CD14-positive monocyte (primary cell): Measurements from ENCODE around the gene OR2T34. TPM values are rescaled to one million over a fixed set of nuclear protein-coding genes. Genes with fewer than 3 reads are reported as not detected.
"Not testable (repeated sequence)": the region's sequence is repeated elsewhere in the genome, so short reads cannot be mapped to it uniquely, and the experiment has no call there.

Experiments
- DNase-seq, 3 donors: peaks; one replicate each; pipeline ENCODE4 v3.0.0-alpha.2; 2011 to 2022
- H2AFZ ChIP-seq: 2 replicates; pipeline ENCODE4 v1.6.0; 2012; ENCODE audit warnings: mild to moderate bottlenecking, low read depth, low read length, inconsistent platforms; ENCODE audit not compliant: insufficient read depth, poor library complexity, severe bottlenecking
- H3K27ac ChIP-seq, 2 donors: 1 replicate in 1 of 2; 2 replicates in 1 of 2; pipeline ENCODE4 v1.5.1; 2012 to 2013; ENCODE audit warnings: low read length in 2 of 2, control low read depth in 1 of 2, inconsistent platforms in 1 of 2, low read depth in 1 of 2, mild to moderate bottlenecking in 1 of 2
- H3K27me3 ChIP-seq, 2 donors: one replicate each; pipeline versions ENCODE4 v1.6.0 to v1.6.1; 2011 to 2013; ENCODE audit warnings: low read length in 2 of 2; ENCODE audit not compliant: control insufficient read depth in 2 of 2, insufficient read depth in 2 of 2
- H3K36me3 ChIP-seq, 2 donors: replicated peaks in 1 of 2; 1 replicate in 1 of 2; 2 replicates in 1 of 2; pipeline versions ENCODE4 v1.5.1 to v1.6.1; 2012 to 2013; ENCODE audit warnings: low read length in 2 of 2, control low read depth in 1 of 2, inconsistent platforms in 1 of 2, mild to moderate bottlenecking in 1 of 2; ENCODE audit not compliant: insufficient read depth in 2 of 2, control insufficient read depth in 1 of 2
- H3K4me1 ChIP-seq, 2 donors: 1 replicate in 1 of 2; 2 replicates in 1 of 2; pipeline versions ENCODE4 v1.5.1 to v1.6.1; 2012 to 2013; ENCODE audit warnings: low read length in 2 of 2, control low read depth in 1 of 2, inconsistent platforms in 1 of 2, mild to moderate bottlenecking in 1 of 2, moderate library complexity in 1 of 2; ENCODE audit not compliant: insufficient read depth in 2 of 2, control insufficient read depth in 1 of 2
- H3K4me2 ChIP-seq: replicated peaks from 2 replicates; pipeline ENCODE3; 2012; ENCODE audit warnings: low read length, moderate library complexity, mild to moderate bottlenecking; ENCODE audit not compliant: poor library complexity, severe bottlenecking; ENCODE audit errors: extremely low read depth
- H3K4me3 ChIP-seq, 3 experiments: fragments of 200-600 bp in 1 of 3; sonication (generic) in 1 of 3; replicated peaks in 1 of 3; 1 replicate in 2 of 3; 2 replicates in 1 of 3; pipeline ENCODE4 v1.5.1; 2011 to 2013; ENCODE audit warnings: low read length in 3 of 3, mild to moderate bottlenecking in 3 of 3, control low read depth in 2 of 3, low read depth in 2 of 3, inconsistent platforms in 1 of 3, moderate library complexity in 1 of 3
- H3K79me2 ChIP-seq: 2 replicates; pipeline ENCODE4 v1.6.0; 2012; ENCODE audit warnings: mild to moderate bottlenecking, control low read depth, inconsistent platforms, low read length, moderate library complexity; ENCODE audit not compliant: insufficient read depth
- H3K9ac ChIP-seq: 2 replicates; pipeline ENCODE4 v1.6.0; 2017; ENCODE audit warnings: low read length, mild to moderate bottlenecking; ENCODE audit not compliant: insufficient read depth, poor library complexity, severe bottlenecking
- H3K9me3 ChIP-seq, 2 donors: replicated peaks in 1 of 2; 1 replicate in 1 of 2; 2 replicates in 1 of 2; pipeline versions ENCODE4 v1.5.1 to v1.6.1; 2012 to 2013; ENCODE audit warnings: low read length in 2 of 2, control low read depth in 1 of 2; ENCODE audit not compliant: control insufficient read depth in 1 of 2, insufficient read depth in 1 of 2
- H4K20me1 ChIP-seq: 2 replicates; pipeline ENCODE4 v1.6.0; 2012; ENCODE audit warnings: mild to moderate bottlenecking, low read length, control low read depth, moderate library complexity; ENCODE audit not compliant: insufficient read depth
- H3K27ac Mint-ChIP-seq, 7 donors: one replicate each; pipeline ENCODE4 v1.8.0; 2020; ENCODE audit warnings: mild to moderate bottlenecking in 7 of 7, mixed read lengths in 7 of 7, moderate library complexity in 6 of 7, inconsistent platforms in 2 of 7
- H3K27me3 Mint-ChIP-seq, 3 donors: one replicate each; pipeline ENCODE4 v1.8.0; 2021 to 2022; ENCODE audit warnings: low read depth in 3 of 3, mild to moderate bottlenecking in 3 of 3, mixed read lengths in 3 of 3, moderate library complexity in 3 of 3, inconsistent platforms in 1 of 3
- H3K36me3 Mint-ChIP-seq, 2 donors: one replicate each; pipeline ENCODE4 v1.8.0; 2020; ENCODE audit warnings: mixed read lengths in 2 of 2, inconsistent platforms in 1 of 2, mild to moderate bottlenecking in 1 of 2
- H3K4me1 Mint-ChIP-seq: one replicate; pipeline ENCODE4 v1.8.0; 2020; ENCODE audit warnings: mild to moderate bottlenecking, mixed read lengths
- H3K4me3 Mint-ChIP-seq, 2 donors: one replicate each; pipeline ENCODE4 v1.8.0; 2020; ENCODE audit warnings: mild to moderate bottlenecking in 2 of 2, mixed read lengths in 2 of 2, moderate library complexity in 1 of 2
- H3K9me3 Mint-ChIP-seq, 7 donors: one replicate each; pipeline ENCODE4 v1.8.0; 2020 to 2022; ENCODE audit warnings: mixed read lengths in 7 of 7, mild to moderate bottlenecking in 6 of 7, moderate library complexity in 6 of 7, inconsistent platforms in 2 of 7
- WGBS: methylation state at CpG from one replicate; pipeline ENCODE4 v1.1.5; 2013; ENCODE audit warnings: missing lambda C conversion rate; ENCODE audit not compliant: insufficient coverage; 5-methylcytosine and 5-hydroxymethylcytosine counted together
- intact Hi-C, 2 donors: fragments of 100-400 bp; cut with micrococcal nuclease; formaldehyde crosslinking; loops; one replicate each; pipeline versions ENCODE4 v1.15.0 to v1.15.1; 2023
- polyA plus RNA-seq, 3 donors: library from polyadenylated mRNA; depleted of rRNA in 1 of 3; unstranded in 2 of 3; stranded (reverse) in 1 of 3; fragments of 300-500 nt in 2 of 3; fragments of >200 nt in 1 of 3; fragmentation: Illumina TruSeq in 2 of 3; gene quantifications; 1 replicate in 2 of 3; 2 replicates in 1 of 3; pipeline ENCODE4 v1.2.3, GENCODE V29; 2012 to 2021

Gene OR2T34
- polyA plus RNA-seq, 3 donors, result not detected

GRCh38 chr1:248569049-248569448, 5.5 kb downstream of the OR2T34 start:
- intact Hi-C loops, H3K9ac ChIP-seq, H3K79me2 ChIP-seq, H3K36me3 ChIP-seq, H3K4me2 ChIP-seq, H3K36me3 Mint-ChIP-seq, H3K9me3 Mint-ChIP-seq, H4K20me1 ChIP-seq, H2AFZ ChIP-seq, H3K4me3 ChIP-seq, H3K27ac ChIP-seq, H3K27me3 Mint-ChIP-seq, H3K9me3 ChIP-seq, H3K27me3 ChIP-seq: not testable (repeated sequence)
- WGBS, result no CpG with 5 or more reads among the region's 2 CpGs
- peak overlapping the region in 1 of 2 donors; percentile 72 for H3K4me3 Mint-ChIP-seq
- DNase-seq, result peak; percentile 19 to 71 (median 38)
- peaks cover 31% of the 10 kb centered on the region for H3K4me1 Mint-ChIP-seq
- H3K27ac Mint-ChIP-seq, result peak overlapping the region; percentile 64 to 90 (median 84)
- H3K4me1 ChIP-seq, result peaks cover 4 to 39% of the 10 kb centered on the region in 2 donors

- H3K9me3 Mint-ChIP-seq, DNase-seq, H3K79me2 ChIP-seq, H3K36me3 ChIP-seq, H3K27me3 ChIP-seq, H4K20me1 ChIP-seq, H3K4me2 ChIP-seq, H3K9me3 ChIP-seq, H3K27me3 Mint-ChIP-seq, H3K36me3 Mint-ChIP-seq, H3K9ac ChIP-seq, intact Hi-C loops: not testable (repeated sequence)
- peaks cover 4 to 32% of the 10 kb centered on the region in 2 donors for H3K4me1 ChIP-seq
- Mint-ChIP-seq H3K4me1 (peaks cover 28% of the 10 kb centered on the region), H3K4me3 (peak overlapping the region; percentile 70 to 93), H3K27ac (peak overlapping the region in 5 of 7 donors; percentile 13 to 84 (median 55))
- H3K4me3 ChIP-seq, result peak overlapping the region in 2 of 3 experiments; percentile 19 to 44
- peak overlapping the region in 1 of 2 donors; percentile 51 for H3K27ac ChIP-seq
- 8% methylated on average over 4 of the region's 11 CpGs for WGBS
- peak overlapping the region; percentile 61 for H2AFZ ChIP-seq
These were observed 8.8 kb downstream of the OR2T34 start for GRCh38 chr1:248565530-248566373.

- H3K4me2 ChIP-seq, DNase-seq, H2AFZ ChIP-seq, H3K4me1 ChIP-seq, H3K27me3 Mint-ChIP-seq, H3K36me3 Mint-ChIP-seq, H3K4me3 ChIP-seq, H3K4me3 Mint-ChIP-seq, H3K27ac ChIP-seq, H3K27me3 ChIP-seq, H3K9me3 ChIP-seq, H3K4me1 Mint-ChIP-seq, intact Hi-C loops, H3K79me2 ChIP-seq, H3K9me3 Mint-ChIP-seq, H4K20me1 ChIP-seq, H3K36me3 ChIP-seq, H3K27ac Mint-ChIP-seq, H3K9ac ChIP-seq: not testable (repeated sequence)
- WGBS, result no CpG with 5 or more reads among the region's 3 CpGs
These were observed 11.9 kb downstream of the OR2T34 start, which contains the start of gene OR2T29 for GRCh38 chr1:248562672-248563071. Gene OR2T29, minus strand, starts transcription at chr1:248562772. Its CDS starts 3,281 bp downstream, at chr1:248559491.

- H3K27ac ChIP-seq, H3K4me3 ChIP-seq, intact Hi-C loops, H3K4me1 ChIP-seq, H3K9me3 ChIP-seq, H3K36me3 ChIP-seq, H3K4me3 Mint-ChIP-seq, H3K9me3 Mint-ChIP-seq, H3K4me1 Mint-ChIP-seq, H3K9ac ChIP-seq, H3K27me3 Mint-ChIP-seq, DNase-seq, H3K79me2 ChIP-seq, H2AFZ ChIP-seq, H3K27me3 ChIP-seq, H3K4me2 ChIP-seq, H3K27ac Mint-ChIP-seq, H4K20me1 ChIP-seq, H3K36me3 Mint-ChIP-seq: not testable (repeated sequence)
- no CpG with 5 or more reads among the region's 6 CpGs for WGBS
These were observed 23.5 kb downstream of the OR2T34 start for GRCh38 chr1:248551027-248551426.
